Panc1 (cell line): ENCODE results near the gene PCSK2.

Source experiments
- CTCF ChIP-seq: fragments of 450-650 bp; IDR thresholded peaks from 2 replicates; pipeline ENCODE4 v1.5.1; 2017; ENCODE audit warnings: mild to moderate bottlenecking
- TF ChIP-seq, protein P1 (sequence below), 2 experiments: IDR thresholded peaks; 2 replicates each; pipeline ENCODE4 v1.6.1; 2011 to 2012; ENCODE audit warnings: low read depth in 2 of 2, control low read depth in 1 of 2, low read length in 1 of 2, mild to moderate bottlenecking in 1 of 2, moderate library complexity in 1 of 2; ENCODE audit not compliant: insufficient read depth in 1 of 2

GRCh38 chr20:17501701-17502100 lies 274.9 kb downstream of the PCSK2 start:
- TF ChIP-seq, protein P1, sequence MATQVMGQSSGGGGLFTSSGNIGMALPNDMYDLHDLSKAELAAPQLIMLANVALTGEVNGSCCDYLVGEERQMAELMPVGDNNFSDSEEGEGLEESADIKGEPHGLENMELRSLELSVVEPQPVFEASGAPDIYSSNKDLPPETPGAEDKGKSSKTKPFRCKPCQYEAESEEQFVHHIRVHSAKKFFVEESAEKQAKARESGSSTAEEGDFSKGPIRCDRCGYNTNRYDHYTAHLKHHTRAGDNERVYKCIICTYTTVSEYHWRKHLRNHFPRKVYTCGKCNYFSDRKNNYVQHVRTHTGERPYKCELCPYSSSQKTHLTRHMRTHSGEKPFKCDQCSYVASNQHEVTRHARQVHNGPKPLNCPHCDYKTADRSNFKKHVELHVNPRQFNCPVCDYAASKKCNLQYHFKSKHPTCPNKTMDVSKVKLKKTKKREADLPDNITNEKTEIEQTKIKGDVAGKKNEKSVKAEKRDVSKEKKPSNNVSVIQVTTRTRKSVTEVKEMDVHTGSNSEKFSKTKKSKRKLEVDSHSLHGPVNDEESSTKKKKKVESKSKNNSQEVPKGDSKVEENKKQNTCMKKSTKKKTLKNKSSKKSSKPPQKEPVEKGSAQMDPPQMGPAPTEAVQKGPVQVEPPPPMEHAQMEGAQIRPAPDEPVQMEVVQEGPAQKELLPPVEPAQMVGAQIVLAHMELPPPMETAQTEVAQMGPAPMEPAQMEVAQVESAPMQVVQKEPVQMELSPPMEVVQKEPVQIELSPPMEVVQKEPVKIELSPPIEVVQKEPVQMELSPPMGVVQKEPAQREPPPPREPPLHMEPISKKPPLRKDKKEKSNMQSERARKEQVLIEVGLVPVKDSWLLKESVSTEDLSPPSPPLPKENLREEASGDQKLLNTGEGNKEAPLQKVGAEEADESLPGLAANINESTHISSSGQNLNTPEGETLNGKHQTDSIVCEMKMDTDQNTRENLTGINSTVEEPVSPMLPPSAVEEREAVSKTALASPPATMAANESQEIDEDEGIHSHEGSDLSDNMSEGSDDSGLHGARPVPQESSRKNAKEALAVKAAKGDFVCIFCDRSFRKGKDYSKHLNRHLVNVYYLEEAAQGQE (IDR thresholded peaks at IDR 0.05; ENCODE audit: insufficient read depth in 1 of 2, low read depth in 2 of 2, low read length in 1 of 2) = no peak
- no peak for TF ChIP-seq CTCF
